K562 (cell line): Measurements from ENCODE around the gene SH3D19. TPM values are rescaled to one million over a fixed set of nuclear protein-coding genes. Genes with fewer than 3 reads are reported as not detected.
A peak's percentile ranks its signal among the peaks of the same experiment; 100 is the strongest.

Source experiments
- ARHGAP35 ChIP-seq: fragments of 450-650 bp; IDR thresholded peaks from 2 replicates; pipeline ENCODE4 v1.6.1; 2018; ENCODE audit not compliant: partially characterized antibody
- ARID1B ChIP-seq: fragments of 450-650 bp; IDR thresholded peaks from 2 replicates; pipeline ENCODE4 v1.6.1; 2016; ENCODE audit warnings: antibody characterized with exemption, mild to moderate bottlenecking, inconsistent platforms
- ARNT ChIP-seq, 2 experiments: fragments of 450-650 bp; IDR thresholded peaks; 2 replicates each; pipeline ENCODE4 v1.6.1; 2016; ENCODE audit warnings: mild to moderate bottlenecking in 1 of 2
- ATF1 ChIP-seq, 2 experiments: fragments of 450-650 bp in 1 of 2; IDR thresholded peaks; 2 replicates each; pipeline ENCODE4 v1.6.1; 2016; ENCODE audit warnings: missing compliant biosample characterization in 1 of 2, missing genetic modification characterization in 1 of 2
- BRCA1 ChIP-seq, 2 experiments: fragments of 450-650 bp in 1 of 2; sonication (generic) in 1 of 2; formaldehyde crosslinking in 1 of 2; IDR thresholded peaks; 2 replicates each; pipeline versions ENCODE4 v1.5.0 to v1.6.1; 2017 to 2020; ENCODE audit warnings: mild to moderate bottlenecking in 1 of 2, missing genetic modification reagents in 1 of 2
- CBX1 ChIP-seq: sonication (generic); IDR thresholded peaks from 2 replicates; pipeline ENCODE4 v1.6.1; 2016; ENCODE audit warnings: antibody characterized with exemption, low read depth, mild to moderate bottlenecking
- CREBBP ChIP-seq: IDR thresholded peaks from one replicate; pipeline ENCODE4 v1.6.1; 2012; ENCODE audit warnings: low read depth, mild to moderate bottlenecking, control low read depth, inconsistent platforms, low read length
- LEF1 ChIP-seq: fragments of 450-650 bp; IDR thresholded peaks from 2 replicates; pipeline ENCODE4 v1.6.1; 2016; ENCODE audit warnings: mild to moderate bottlenecking
- MEF2D ChIP-seq: conservative IDR thresholded peaks from 2 replicates; pipeline ENCODE4 v1.6.1; 2016; ENCODE audit warnings: low read depth, missing genetic modification characterization, missing compliant biosample characterization
- NR1H2 ChIP-seq: sonication (generic); formaldehyde crosslinking; IDR thresholded peaks from 2 replicates; pipeline ENCODE4 v1.4.0; 2020; ENCODE audit warnings: mild to moderate bottlenecking, missing genetic modification reagents
- PTBP1 ChIP-seq: fragments of 200-400 bp; formaldehyde crosslinking; IDR thresholded peaks from 2 replicates; pipeline ENCODE4 v1.6.1; 2017; ENCODE audit warnings: low read depth, low read length
- RREB1 ChIP-seq: fragments of 250-450 bp; sonication (Bioruptor Pico); IDR thresholded peaks from 2 replicates; pipeline ENCODE4 v1.4.0; 2020
- SP2 ChIP-seq: IDR thresholded peaks from 2 replicates; pipeline ENCODE4 v1.6.1; 2011; ENCODE audit warnings: mild to moderate bottlenecking, low read depth, low read length, moderate library complexity; ENCODE audit not compliant: poor library complexity, severe bottlenecking; ENCODE audit errors: extremely low read depth
- TAF15 ChIP-seq: fragments of 200-400 bp; formaldehyde crosslinking; IDR thresholded peaks from 2 replicates; pipeline ENCODE4 v1.6.1; 2017; ENCODE audit warnings: mild to moderate bottlenecking, low read depth, low read length, moderate library complexity
- ZNF354B ChIP-seq: fragments of 250-450 bp; sonication (Bioruptor Pico); IDR thresholded peaks from 2 replicates; pipeline ENCODE4 v1.4.0; 2020
- ZSCAN29 ChIP-seq: fragments of 450-650 bp; IDR thresholded peaks from 2 replicates; pipeline ENCODE4 v1.6.1; 2017
- polyA plus RNA-seq, 8 experiments: library from polyadenylated mRNA; depleted of rRNA in 4 of 8; stranded (reverse) in 5 of 8; unstranded in 3 of 8; fragments of >200 nt; fragmentation: Nextera tagmentation in 2 of 8; fragmentation: Illumina TruSeq in 1 of 8; extraction: Ambion mirVana in 2 of 8; extraction: Trizol in 1 of 8; gene quantifications; 2 replicates each; pipeline versions ENCODE4 v1.2.1 to v1.2.3, GENCODE V29; 2011 to 2014; ENCODE audit warnings: inconsistent platforms in 1 of 8, missing spikeins in 1 of 8
- total RNA-seq, 7 experiments: library from RNA; depleted of rRNA in 6 of 7; stranded (reverse); fragments of >200 nt in 6 of 7; fragmentation: Illumina TruSeq in 2 of 7; extraction: Trizol in 2 of 7; gene quantifications; 2 replicates each; pipeline versions ENCODE4 v1.2.1 to v1.2.3, GENCODE V29; 2011 to 2021; ENCODE audit warnings: low replicate concordance in 1 of 7
- TF ChIP-seq, protein P1 (sequence below): fragments of 250-450 bp; sonication (Bioruptor Pico); IDR thresholded peaks from 2 replicates; pipeline ENCODE4 v1.8.0; 2022; ENCODE audit warnings: inconsistent platforms, mild to moderate bottlenecking, moderate library complexity, borderline replicate concordance
- TF ChIP-seq, protein P2 (sequence below), 3 experiments: IDR thresholded peaks in 2 of 3; conservative IDR thresholded peaks in 1 of 3; 2 replicates each; pipeline ENCODE4 v1.5.1; 2011 to 2012; ENCODE audit warnings: low read length in 3 of 3, mild to moderate bottlenecking in 3 of 3, control low read depth in 2 of 3, improper control_type of control experiment in 1 of 3, inconsistent platforms in 1 of 3, low read depth in 1 of 3, mixed read lengths in 1 of 3, moderate library complexity in 1 of 3; ENCODE audit not compliant: insufficient read depth in 2 of 3

Gene SH3D19
- total and polyA plus RNA-seq, 9 of the 15 experiments (the other 6 are each of a cell fraction or from before 2014, with no cell fraction given): 0.42 to 2.2 (median 1.1) TPM; not detected in 6

DNA sequence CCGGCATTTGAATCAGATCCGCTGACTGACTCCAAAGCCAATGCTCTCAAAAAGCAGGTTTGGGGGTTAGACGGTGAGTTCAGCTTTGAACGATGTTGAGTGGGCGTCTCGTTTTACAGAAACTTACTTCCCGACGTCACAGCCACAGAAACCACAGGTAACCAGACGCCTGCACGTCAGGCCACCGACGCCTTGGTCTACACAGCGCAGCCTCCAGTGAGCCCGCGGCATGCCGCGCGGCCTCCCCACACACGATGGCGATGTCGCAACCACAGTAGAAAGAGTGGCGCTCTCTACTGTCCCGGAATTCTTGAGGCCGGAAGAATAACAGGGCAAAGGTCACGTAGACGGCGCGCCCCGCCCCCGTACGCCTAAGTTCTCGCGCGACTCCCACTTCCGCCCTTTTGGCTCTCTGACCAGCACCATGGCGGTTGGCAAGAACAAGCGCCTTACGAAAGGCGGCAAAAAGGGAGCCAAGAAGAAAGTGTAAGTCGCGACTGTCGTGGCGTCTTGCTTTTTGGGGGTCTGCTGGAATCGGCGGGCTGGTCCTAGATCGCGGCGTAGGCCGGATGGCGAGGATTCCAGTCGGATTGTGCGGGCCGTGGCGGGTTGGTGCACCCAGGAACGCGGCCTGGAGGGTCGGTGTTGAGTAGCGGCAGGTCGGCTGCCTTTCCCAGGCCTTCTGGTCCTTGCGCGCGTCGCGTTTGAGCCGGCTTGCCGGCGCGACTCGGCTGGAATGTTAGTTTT is 226.0 kb downstream of the SH3D19 start, which contains the start of gene RPS3A (continued):
- peak; percentile 98 for TF ChIP-seq SP2
- TF ChIP-seq, protein P1, sequence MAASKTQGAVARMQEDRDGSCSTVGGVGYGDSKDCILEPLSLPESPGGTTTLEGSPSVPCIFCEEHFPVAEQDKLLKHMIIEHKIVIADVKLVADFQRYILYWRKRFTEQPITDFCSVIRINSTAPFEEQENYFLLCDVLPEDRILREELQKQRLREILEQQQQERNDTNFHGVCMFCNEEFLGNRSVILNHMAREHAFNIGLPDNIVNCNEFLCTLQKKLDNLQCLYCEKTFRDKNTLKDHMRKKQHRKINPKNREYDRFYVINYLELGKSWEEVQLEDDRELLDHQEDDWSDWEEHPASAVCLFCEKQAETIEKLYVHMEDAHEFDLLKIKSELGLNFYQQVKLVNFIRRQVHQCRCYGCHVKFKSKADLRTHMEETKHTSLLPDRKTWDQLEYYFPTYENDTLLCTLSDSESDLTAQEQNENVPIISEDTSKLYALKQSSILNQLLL (CRISPR knock-in tag): no peak
- no peak for TF ChIP-seq ZNF354B (CRISPR knock-in tag)
- peak; percentile 92 for TF ChIP-seq NR1H2 (CRISPR knock-in tag)
- TF ChIP-seq ATF1 (CRISPR knock-in tag; IDR thresholded peaks at IDR 0.05): peak; percentile 3; the same call in 1 of the 2 replicates
- TF ChIP-seq ATF1 (tag; IDR thresholded peaks at IDR 0.05): peak; percentile 93
- TF ChIP-seq ARNT (IDR thresholded peaks at IDR 0.05): peak; percentile 14 to 86; a peak in 3 of 4 replicates
- TF ChIP-seq ARHGAP35: peak; percentile 87
- no peak for TF ChIP-seq TAF15
- TF ChIP-seq CBX1: peak; percentile 88
- 0 out of 2 replicates have a peak, but pooled peaks have one; percentile 17 for TF ChIP-seq MEF2D (tag)
- no peak for TF ChIP-seq RREB1 (CRISPR knock-in tag)
- TF ChIP-seq CREBBP: no peak
- TF ChIP-seq BRCA1 (IDR thresholded peaks at IDR 0.05): no peak
- no peak for TF ChIP-seq BRCA1 (CRISPR knock-in tag; IDR thresholded peaks at IDR 0.05)
- TF ChIP-seq ZSCAN29: peak; percentile 84; the same call in 1 of the 2 replicates
- no peak for TF ChIP-seq PTBP1
- TF ChIP-seq, protein P2, sequence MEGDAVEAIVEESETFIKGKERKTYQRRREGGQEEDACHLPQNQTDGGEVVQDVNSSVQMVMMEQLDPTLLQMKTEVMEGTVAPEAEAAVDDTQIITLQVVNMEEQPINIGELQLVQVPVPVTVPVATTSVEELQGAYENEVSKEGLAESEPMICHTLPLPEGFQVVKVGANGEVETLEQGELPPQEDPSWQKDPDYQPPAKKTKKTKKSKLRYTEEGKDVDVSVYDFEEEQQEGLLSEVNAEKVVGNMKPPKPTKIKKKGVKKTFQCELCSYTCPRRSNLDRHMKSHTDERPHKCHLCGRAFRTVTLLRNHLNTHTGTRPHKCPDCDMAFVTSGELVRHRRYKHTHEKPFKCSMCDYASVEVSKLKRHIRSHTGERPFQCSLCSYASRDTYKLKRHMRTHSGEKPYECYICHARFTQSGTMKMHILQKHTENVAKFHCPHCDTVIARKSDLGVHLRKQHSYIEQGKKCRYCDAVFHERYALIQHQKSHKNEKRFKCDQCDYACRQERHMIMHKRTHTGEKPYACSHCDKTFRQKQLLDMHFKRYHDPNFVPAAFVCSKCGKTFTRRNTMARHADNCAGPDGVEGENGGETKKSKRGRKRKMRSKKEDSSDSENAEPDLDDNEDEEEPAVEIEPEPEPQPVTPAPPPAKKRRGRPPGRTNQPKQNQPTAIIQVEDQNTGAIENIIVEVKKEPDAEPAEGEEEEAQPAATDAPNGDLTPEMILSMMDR (IDR thresholded peaks at IDR 0.05 in 2 of 3, conservative IDR thresholded peaks at IDR 0.05 in 1 of 3; ENCODE audit: insufficient read depth in 2 of 3, low read depth in 1 of 3, low read length in 3 of 3): peak; percentile 87 to 96 (median 96)
- peak; percentile 53 for TF ChIP-seq ARID1B
- no peak for TF ChIP-seq LEF1
